Measurements from ENCODE around the gene NUPR1. TPM values are rescaled to one million over a fixed set of nuclear protein-coding genes. Genes with fewer than 3 reads are reported as not detected.
A peak's percentile ranks its signal among the peaks of the same experiment; 100 is the strongest.

The NUPR1 gene
- total and polyA plus RNA-seq, 2 of the 13 experiments (the other 11 are each of a cell fraction or from before 2014, with no cell fraction given), result 18.0 to 25.6 TPM

GRCh38 chr16:28511801-28512789 is 26.7 kb downstream of the NUPR1 start (continued):
- TF ChIP-seq MATR3 (CRISPR knock-in tag; IDR thresholded peaks at IDR 0.05) (no peak), CCAR2 (optimal IDR thresholded peaks at IDR 0.05; ENCODE audit: low read depth, low read length) (no peak), SP5 (CRISPR knock-in tag; IDR thresholded peaks at IDR 0.05; ENCODE audit: borderline replicate concordance, low read depth) (peak; percentile 90), ZNF607 (CRISPR knock-in tag; IDR thresholded peaks at IDR 0.05; ENCODE audit: borderline replicate concordance) (peak; percentile 46; the same call in 1 of the 2 replicates), ZNF605 (CRISPR knock-in tag; IDR thresholded peaks at IDR 0.05) (peak; percentile 33; the same call in 1 of the 2 replicates), HOXA3 (CRISPR knock-in tag; IDR thresholded peaks at IDR 0.05) (peak; percentile 63; the same call in 1 of the 2 replicates), LCORL (IDR thresholded peaks at IDR 0.05) (no peak), LCORL (CRISPR knock-in tag; IDR thresholded peaks at IDR 0.05) (0 out of 2 replicates have a peak, but pooled peaks have one; percentile 21), ZEB1 (IDR thresholded peaks at IDR 0.05; ENCODE audit: insufficient replicate concordance, low read depth) (peak; percentile 26), YEATS2 (CRISPR knock-in tag; IDR thresholded peaks at IDR 0.05; ENCODE audit: borderline replicate concordance) (no peak), ZBTB40 (IDR thresholded peaks at IDR 0.05) (no peak), ZBTB40 (CRISPR knock-in tag; IDR thresholded peaks at IDR 0.05) (no peak), JUND (CRISPR knock-in tag; IDR thresholded peaks at IDR 0.05) (0 out of 2 replicates have a peak, but pooled peaks have one; percentile 17), ZFP91 (CRISPR knock-in tag; IDR thresholded peaks at IDR 0.05; ENCODE audit: borderline replicate concordance) (peak; percentile 28; the same call in 1 of the 2 replicates), ZBTB20 (CRISPR knock-in tag; IDR thresholded peaks at IDR 0.05; ENCODE audit: borderline replicate concordance, low read depth) (peak; percentile 65; the same call in 1 of the 2 replicates), MBD4 (IDR thresholded peaks at IDR 0.05; ENCODE audit: borderline replicate concordance, low read length) (no peak), ZNF549 (CRISPR knock-in tag; IDR thresholded peaks at IDR 0.05) (no peak), MED1 (CRISPR knock-in tag; IDR thresholded peaks at IDR 0.05) (peak; percentile 45; the same call in 1 of the 2 replicates), ZBTB1 (CRISPR knock-in tag; IDR thresholded peaks at IDR 0.05; ENCODE audit: borderline replicate concordance) (no peak), ARNT (IDR thresholded peaks at IDR 0.05) (no peak)
